ENCODE measurements around the gene GLE1.
"Not testable (repeated sequence)": the region's sequence is repeated elsewhere in the genome, so short reads cannot be mapped to it uniquely, and the experiment has no call there.

The GLE1 gene

GRCh38 chr9:128503870-128504269, 649 bp upstream of the GLE1 start:
- H3K27ac ChIP-seq = no peak overlapping the region
- H3K4me3 ChIP-seq (ENCODE audit: low read depth, low read length) = peak overlapping the region; percentile 92
- peak overlapping the region; percentile 81 for H2AFZ ChIP-seq
- peaks cover 3% of the 10 kb centered on the region for H3K79me2 ChIP-seq
- TF ChIP-seq CTCF (IDR thresholded peaks at IDR 0.05) = no peak
- H3K27me3 ChIP-seq (ENCODE audit: control insufficient read depth, insufficient read depth, low read length) = no peaks in the 10 kb centered on the region
- H3K36me3 ChIP-seq (ENCODE audit: control insufficient read depth, insufficient read depth, low read length) = no peaks in the 10 kb centered on the region
- no peaks in the 10 kb centered on the region for H3K9me3 ChIP-seq (ENCODE audit: control insufficient read depth, low read length)
- no peak overlapping the region for H3K9ac ChIP-seq
- H3K4me2 ChIP-seq (ENCODE audit: low read length) = peak overlapping the region; percentile 61
- no peaks in the 10 kb centered on the region for H3K4me1 ChIP-seq

- Histone ChIP-seq H3K4me1 (no peaks in the 10 kb centered on the region), H2AFZ (no peak overlapping the region), H3K4me2 (ENCODE audit: low read length) (peak overlapping the region; percentile 61), H3K27me3 (ENCODE audit: control insufficient read depth, insufficient read depth, low read length) (no peaks in the 10 kb centered on the region), H3K27ac (peak overlapping the region; percentile 59), H3K79me2 (peaks cover 3% of the 10 kb centered on the region), H3K9ac (no peak overlapping the region), H3K9me3 (ENCODE audit: control insufficient read depth, low read length) (no peaks in the 10 kb centered on the region), H3K36me3 (ENCODE audit: control insufficient read depth, insufficient read depth, low read length) (no peaks in the 10 kb centered on the region), H3K4me3 (ENCODE audit: low read depth, low read length) (peak overlapping the region; percentile 92)
- TF ChIP-seq CTCF (IDR thresholded peaks at IDR 0.05) = no peak
Observed at GRCh38 chr9:128505414-128505765, 871 bp downstream of the GLE1 start.

- not testable (repeated sequence) for H3K79me2 ChIP-seq; H3K9ac ChIP-seq; H3K4me3 ChIP-seq (ENCODE audit: low read depth, low read length)
Observed at GRCh38 chr9:128505906-128506305, 1.4 kb downstream of the GLE1 start.

GRCh38 chr9:128512820-128513219, 8.3 kb downstream of the GLE1 start:
- H3K9ac ChIP-seq = no peak overlapping the region
- no peak for TF ChIP-seq CTCF (IDR thresholded peaks at IDR 0.05)
- H3K27me3 ChIP-seq (ENCODE audit: control insufficient read depth, insufficient read depth, low read length) = no peaks in the 10 kb centered on the region
- no peaks in the 10 kb centered on the region for H3K9me3 ChIP-seq (ENCODE audit: control insufficient read depth, low read length)
- H3K79me2 ChIP-seq = peaks cover 3% of the 10 kb centered on the region
- H3K4me1 ChIP-seq = no peaks in the 10 kb centered on the region
- no peak overlapping the region for H3K4me3 ChIP-seq (ENCODE audit: low read depth, low read length)
- no peak overlapping the region for H2AFZ ChIP-seq
- no peak overlapping the region for H3K4me2 ChIP-seq (ENCODE audit: low read length)
- no peaks in the 10 kb centered on the region for H3K36me3 ChIP-seq (ENCODE audit: control insufficient read depth, insufficient read depth, low read length)
- no peak overlapping the region for H3K27ac ChIP-seq

More at GRCh38 chr9:128505906-128506305, 1.4 kb downstream of the GLE1 start:
- H3K9me3 ChIP-seq (ENCODE audit: control insufficient read depth, low read length); H3K27me3 ChIP-seq (ENCODE audit: control insufficient read depth, insufficient read depth, low read length); H3K36me3 ChIP-seq (ENCODE audit: control insufficient read depth, insufficient read depth, low read length); H2AFZ ChIP-seq; H3K27ac ChIP-seq; H3K4me1 ChIP-seq: not testable (repeated sequence)
- peak overlapping the region; percentile 61 for H3K4me2 ChIP-seq (ENCODE audit: low read length)

GRCh38 chr9:128521956-128522355, 17.4 kb downstream of the GLE1 start:
- no peak overlapping the region for H3K4me3 ChIP-seq (ENCODE audit: low read depth, low read length)
- no peaks in the 10 kb centered on the region for H3K9me3 ChIP-seq (ENCODE audit: control insufficient read depth, low read length)
- H3K36me3 ChIP-seq (ENCODE audit: control insufficient read depth, insufficient read depth, low read length) = no peaks in the 10 kb centered on the region
- H3K4me1 ChIP-seq = peaks cover 4% of the 10 kb centered on the region
- no peak overlapping the region for H2AFZ ChIP-seq
- H3K9ac ChIP-seq = no peak overlapping the region
- no peak overlapping the region for H3K4me2 ChIP-seq (ENCODE audit: low read length)
- no peaks in the 10 kb centered on the region for H3K27me3 ChIP-seq (ENCODE audit: control insufficient read depth, insufficient read depth, low read length)
- no peak overlapping the region for H3K27ac ChIP-seq
- H3K79me2 ChIP-seq = no peaks in the 10 kb centered on the region
- no peak for TF ChIP-seq CTCF (IDR thresholded peaks at IDR 0.05)
